Measurements from ENCODE around the gene ZNF213. TPM values are rescaled to one million over a fixed set of nuclear protein-coding genes. Genes with fewer than 3 reads are reported as not detected.

ZNF213 gene
- total RNA-seq, 1 donor from 2014 or later: 25.3 TPM

DNA sequence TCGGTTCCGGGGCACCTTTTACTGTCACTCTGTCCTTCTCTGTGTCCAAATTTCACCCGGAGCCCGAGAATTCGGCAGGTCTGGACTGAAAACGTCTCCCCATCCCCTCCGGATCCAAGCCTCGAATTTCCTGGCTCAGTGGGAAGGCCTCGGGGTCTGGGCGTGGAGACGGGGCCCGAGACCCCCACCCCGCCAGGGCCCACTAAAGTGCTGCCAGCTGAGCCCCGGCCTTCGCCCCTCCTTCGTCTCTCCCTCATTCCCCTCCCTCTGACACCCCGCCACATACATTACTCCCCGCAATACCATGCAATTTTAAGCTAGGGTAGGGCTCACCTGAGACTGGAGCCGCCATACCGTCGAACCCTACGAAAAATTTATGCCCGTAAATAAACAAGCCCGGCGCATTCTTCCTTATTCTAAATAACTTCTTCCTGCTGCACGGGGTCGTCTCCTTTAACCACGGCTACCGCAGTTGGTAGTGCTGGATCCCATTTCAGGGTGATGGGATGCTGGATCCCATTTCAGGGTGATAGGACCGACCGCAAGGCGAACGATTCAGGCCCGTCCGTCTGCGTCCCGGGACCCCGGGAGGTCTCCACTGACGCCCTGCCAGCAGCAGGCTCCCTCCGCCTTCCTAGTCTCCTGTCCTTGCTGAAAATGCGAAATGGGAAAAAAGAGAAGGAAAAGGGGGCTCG is 48.8 kb downstream of the ZNF213 start:
- DNase-seq (ENCODE audit: low spot score in 2 of 2): no peak
- no peaks in the 10 kb centered on the region for H3K9me3 ChIP-seq
- peak overlapping the region; percentile 28 to 47 for H3K4me3 ChIP-seq
- H3K27me3 ChIP-seq: peaks cover 10% of the 10 kb centered on the region
- H3K27ac ChIP-seq: no peak overlapping the region
- intact Hi-C loops (cut with DNase I): no loop called here
- TF ChIP-seq, protein P1, sequence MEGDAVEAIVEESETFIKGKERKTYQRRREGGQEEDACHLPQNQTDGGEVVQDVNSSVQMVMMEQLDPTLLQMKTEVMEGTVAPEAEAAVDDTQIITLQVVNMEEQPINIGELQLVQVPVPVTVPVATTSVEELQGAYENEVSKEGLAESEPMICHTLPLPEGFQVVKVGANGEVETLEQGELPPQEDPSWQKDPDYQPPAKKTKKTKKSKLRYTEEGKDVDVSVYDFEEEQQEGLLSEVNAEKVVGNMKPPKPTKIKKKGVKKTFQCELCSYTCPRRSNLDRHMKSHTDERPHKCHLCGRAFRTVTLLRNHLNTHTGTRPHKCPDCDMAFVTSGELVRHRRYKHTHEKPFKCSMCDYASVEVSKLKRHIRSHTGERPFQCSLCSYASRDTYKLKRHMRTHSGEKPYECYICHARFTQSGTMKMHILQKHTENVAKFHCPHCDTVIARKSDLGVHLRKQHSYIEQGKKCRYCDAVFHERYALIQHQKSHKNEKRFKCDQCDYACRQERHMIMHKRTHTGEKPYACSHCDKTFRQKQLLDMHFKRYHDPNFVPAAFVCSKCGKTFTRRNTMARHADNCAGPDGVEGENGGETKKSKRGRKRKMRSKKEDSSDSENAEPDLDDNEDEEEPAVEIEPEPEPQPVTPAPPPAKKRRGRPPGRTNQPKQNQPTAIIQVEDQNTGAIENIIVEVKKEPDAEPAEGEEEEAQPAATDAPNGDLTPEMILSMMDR (IDR thresholded peaks at IDR 0.05): no peak
- H3K4me1 ChIP-seq: peaks cover 3 to 4% of the 10 kb centered on the region in 2 donors
- H3K36me3 ChIP-seq: no peaks in the 10 kb centered on the region

DNA sequence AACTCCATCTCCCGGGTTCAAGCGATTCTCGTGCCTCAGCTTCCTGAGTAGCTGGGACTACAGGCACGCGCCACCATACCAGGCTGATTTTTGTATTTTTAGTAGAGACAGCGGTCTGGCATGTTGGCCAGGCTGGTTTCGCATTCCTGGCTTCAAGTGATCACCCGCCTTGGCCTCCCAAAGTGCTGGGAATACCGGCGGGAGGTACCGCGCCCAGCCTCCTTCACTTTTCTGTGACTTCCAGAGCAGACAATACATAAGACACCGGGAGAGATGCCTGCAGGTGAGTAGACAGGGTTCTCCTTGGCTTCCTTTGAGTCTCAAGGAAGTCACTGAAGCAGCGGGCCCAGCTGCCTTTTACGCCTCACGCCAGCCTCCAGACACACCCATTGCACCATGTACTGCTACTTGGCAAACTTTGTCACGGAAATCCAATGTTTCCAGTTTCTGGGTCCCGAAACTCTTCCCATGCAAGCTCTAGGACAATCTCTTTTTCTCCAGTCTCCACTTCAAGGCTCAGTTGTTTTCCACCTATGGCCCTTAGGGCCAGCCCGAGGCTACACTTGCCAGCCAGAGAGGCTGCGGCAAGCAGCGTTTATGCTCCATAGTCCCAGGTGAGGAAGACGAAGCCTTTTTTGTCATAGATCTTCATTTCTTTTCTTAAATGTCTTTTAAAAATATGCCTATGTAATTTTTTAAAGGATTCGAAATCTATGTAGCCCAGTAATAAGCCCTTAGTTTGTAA is 52.3 kb downstream of the ZNF213 start:
- no peak overlapping the region for H3K4me3 ChIP-seq
- H3K27ac ChIP-seq: no peak overlapping the region
- peaks cover 36% of the 10 kb centered on the region for H3K27me3 ChIP-seq
- TF ChIP-seq, protein P1 (IDR thresholded peaks at IDR 0.05): no peak
- intact Hi-C loops (cut with DNase I): no loop called here
- H3K36me3 ChIP-seq: no peaks in the 10 kb centered on the region
- DNase-seq (ENCODE audit: low spot score in 2 of 2): no peak
- peaks cover 3 to 7% of the 10 kb centered on the region in 2 donors for H3K4me1 ChIP-seq
- H3K9me3 ChIP-seq: no peaks in the 10 kb centered on the region

DNA sequence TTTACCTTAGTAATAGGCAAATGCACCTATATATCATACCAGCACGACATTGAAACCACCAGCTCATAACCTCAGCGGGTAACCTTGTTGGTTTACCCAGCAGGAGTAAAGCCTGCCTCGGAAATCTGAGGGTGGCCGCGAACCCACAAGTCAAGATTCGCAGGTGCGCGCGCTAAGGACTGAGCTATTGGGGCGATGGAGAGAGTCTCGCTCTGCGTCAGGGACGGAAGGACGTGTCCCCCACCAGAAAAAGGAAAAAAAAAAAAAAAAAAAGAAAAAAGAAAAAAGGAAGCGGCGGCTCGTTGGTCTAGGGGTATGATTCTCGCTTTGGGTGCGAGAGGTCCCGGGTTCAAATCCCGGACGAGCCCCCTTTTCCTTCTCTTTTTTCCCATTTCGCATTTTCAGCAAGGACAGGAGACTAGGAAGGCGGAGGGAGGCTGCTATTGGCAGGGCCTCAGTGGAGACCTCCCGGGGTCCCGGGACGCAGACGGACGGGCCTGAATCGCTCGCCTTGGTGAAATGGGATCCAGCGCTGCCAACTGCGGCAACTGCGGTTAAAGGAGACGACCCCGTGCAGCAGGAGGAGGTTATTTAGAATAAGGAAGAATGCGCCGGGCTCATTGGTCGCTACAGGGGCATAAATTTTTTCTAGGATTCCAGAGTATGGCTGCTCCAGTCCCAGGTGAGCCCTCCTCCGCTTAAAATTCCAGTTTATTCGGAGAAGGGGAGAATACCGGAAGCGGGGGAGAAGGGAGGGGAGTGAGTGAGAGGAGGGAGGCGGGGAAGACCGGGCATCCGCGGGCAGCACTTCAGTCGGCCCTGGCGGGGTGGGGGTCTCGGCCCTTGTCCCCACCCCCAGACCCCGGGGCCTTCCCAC is 53.2 kb downstream of the ZNF213 start, which contains the start of gene OR1F1:
TSS of gene OR1F1 (plus strand) at position 407 of the 877 bp plus-strand sequence.
- intact Hi-C loops (cut with DNase I): no loop called here
- TF ChIP-seq, protein P1 (IDR thresholded peaks at IDR 0.05): no peak
- peaks cover 41% of the 10 kb centered on the region for H3K27me3 ChIP-seq

DNA sequence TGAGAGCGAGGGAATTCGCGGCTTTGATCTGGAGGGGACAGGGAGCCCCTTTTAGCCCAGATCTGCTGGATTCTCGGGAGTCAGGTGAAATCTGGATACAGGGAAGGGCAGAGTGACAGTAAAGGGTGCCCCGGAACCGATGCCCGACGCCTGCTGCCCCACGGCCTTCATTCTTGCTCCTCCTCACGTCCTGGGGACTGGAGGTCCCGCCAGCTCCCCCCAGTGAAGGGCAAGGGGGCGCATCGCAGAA is 53.8 kb downstream of the ZNF213 start:
- TF ChIP-seq, protein P1 (IDR thresholded peaks at IDR 0.05): no peak
- Histone ChIP-seq H3K27ac (no peak overlapping the region), H3K36me3 (no peaks in the 10 kb centered on the region), H3K4me1 (peaks cover 0 to 4% of the 10 kb centered on the region in 2 donors), H3K4me3 (peak overlapping the region in 1 of 2 donors; percentile 30), H3K9me3 (no peaks in the 10 kb centered on the region), H3K27me3 (peaks cover 44% of the 10 kb centered on the region)
- DNase-seq (ENCODE audit: low spot score in 2 of 2): no peak
- intact Hi-C loops (cut with DNase I): no loop called here

More for the DNA sequence above, 53.2 kb downstream of the ZNF213 start, which contains the start of gene OR1F1:
- Histone ChIP-seq H3K27ac (no peak within 1 kb of the TSS), H3K36me3 (no peaks in the 10 kb centered on the region), H3K4me1 (peaks cover 0 to 7% of the 10 kb centered on the region in 2 donors), H3K4me3 (peak within 1 kb of the TSS in 1 of 2 donors; percentile 30), H3K9me3 (no peaks in the 10 kb centered on the region)
- DNase-seq (ENCODE audit: low spot score in 2 of 2): no peak

DNA sequence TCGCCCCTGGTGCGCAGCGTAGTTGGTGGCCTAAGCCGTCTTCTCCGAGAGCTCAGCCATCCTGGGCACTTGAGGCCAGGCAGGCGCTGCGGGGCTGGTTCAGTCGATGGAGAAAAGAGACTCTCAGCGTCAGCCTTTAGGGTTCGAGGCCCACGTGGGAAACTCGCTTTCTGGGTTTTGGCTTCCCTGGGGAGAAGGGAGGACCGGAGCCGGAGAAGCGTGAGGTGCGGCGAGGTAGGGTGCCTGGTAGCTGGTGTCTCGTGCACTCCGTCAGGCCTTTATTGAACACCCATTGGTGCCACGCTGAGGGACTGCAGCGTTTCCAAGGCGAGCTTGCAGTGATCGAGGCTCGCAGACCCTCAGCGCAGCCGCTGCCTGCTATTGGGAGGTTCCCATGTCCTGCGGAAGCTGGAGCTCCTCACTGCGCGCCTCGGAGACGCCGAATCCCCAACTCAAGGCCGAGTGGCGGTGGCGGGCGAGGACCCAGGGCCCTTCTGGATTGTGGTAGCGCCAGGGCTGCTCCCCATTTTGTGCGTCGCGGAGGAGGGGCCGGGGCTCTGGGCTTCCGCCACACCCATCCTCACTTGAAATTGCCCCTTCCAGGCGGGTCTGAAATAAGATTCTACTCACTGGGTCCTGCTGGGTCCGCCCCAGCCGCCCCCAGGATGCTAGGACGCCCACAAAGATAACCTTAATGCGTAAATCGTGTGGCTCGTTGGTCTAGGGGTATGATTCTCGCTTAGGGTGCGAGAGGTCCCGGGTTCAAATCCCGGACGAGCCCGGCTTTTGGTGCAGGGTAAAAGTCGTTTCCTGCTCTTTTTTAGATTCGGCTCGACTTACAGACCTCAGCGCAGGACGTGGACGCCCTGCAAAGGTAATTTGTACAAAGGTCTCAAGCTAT is 54.3 kb downstream of the ZNF213 start:
- Histone ChIP-seq H3K9me3 (no peaks in the 10 kb centered on the region), H3K27me3 (peaks cover 44% of the 10 kb centered on the region), H3K4me1 (peaks cover 0 to 4% of the 10 kb centered on the region in 2 donors), H3K4me3 (peak overlapping the region in 1 of 2 donors; percentile 30), H3K36me3 (no peaks in the 10 kb centered on the region), H3K27ac (no peak overlapping the region)
- intact Hi-C loops (cut with DNase I): no loop called here
- TF ChIP-seq, protein P1 (IDR thresholded peaks at IDR 0.05): no peak
- no peak for DNase-seq (ENCODE audit: low spot score in 2 of 2)

Data from ascending aorta (tissue), 2 donors.